ENCODE measurements around the gene PRRG4. TPM values are rescaled to one million over a fixed set of nuclear protein-coding genes. Genes with fewer than 3 reads are reported as not detected.
A peak's percentile ranks its signal among the peaks of the same experiment; 100 is the strongest.

PRRG4 gene
- total RNA-seq, 1 donor from 2014 or later: 0.33 TPM

DNA sequence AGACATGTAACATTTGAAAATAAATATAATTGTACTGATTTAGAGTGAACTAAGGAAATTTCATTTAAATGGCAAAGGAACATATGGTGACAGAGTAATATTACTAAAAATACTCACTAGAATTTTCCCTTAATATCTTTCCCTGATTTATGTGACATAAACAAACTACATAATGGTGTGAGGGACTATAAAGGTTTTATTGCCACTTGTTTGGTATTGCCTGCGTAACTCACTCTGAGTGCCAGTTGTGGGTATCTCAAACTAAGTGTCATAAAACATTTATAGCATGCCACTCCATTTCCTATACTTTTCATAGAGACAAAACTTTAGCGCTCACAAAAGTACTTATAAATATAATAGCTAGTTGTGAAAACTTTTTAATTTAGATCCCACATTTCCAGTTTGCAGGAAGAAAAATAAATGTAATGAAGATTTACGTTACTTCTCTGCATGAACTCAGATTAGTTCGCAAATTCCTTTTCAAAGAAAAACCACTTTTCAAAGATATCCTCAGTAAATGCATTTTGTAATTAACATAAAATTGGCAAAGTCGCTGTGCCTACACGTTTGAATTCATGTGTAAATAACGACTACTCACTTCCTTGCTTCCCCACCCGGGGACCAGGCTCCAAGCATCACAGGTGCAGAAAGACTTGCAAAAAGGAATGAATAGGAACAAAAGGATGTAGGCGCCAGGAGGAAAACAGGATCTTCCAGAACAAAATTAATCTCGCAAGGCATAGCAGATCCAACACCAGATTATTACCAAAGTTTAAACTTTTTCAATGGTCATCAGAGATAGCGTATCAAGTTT, 61.3 kb downstream of the PRRG4 start:
- Histone ChIP-seq H3K27ac (replicated peaks) (no peak overlapping the region), H3K4me3 (no peak overlapping the region), H3K4me1 (peaks cover 41% of the 10 kb centered on the region), H3K27me3 (ENCODE audit: low read depth) (no peaks in the 10 kb centered on the region), H3K9me3 (replicated peaks) (no peaks in the 10 kb centered on the region), H3K36me3 (no peaks in the 10 kb centered on the region)
- TF ChIP-seq CTCF (IDR thresholded peaks at IDR 0.05; ENCODE audit: borderline replicate concordance): no peak
- intact Hi-C loops (cut with micrococcal nuclease): loop anchor here (10.0 kb wide), 1 partner anchor 306 kb away; the partner anchor contains the start of gene EIF3M
- DNase-seq: no peak

- DNase-seq: no peak
- Histone ChIP-seq H3K27me3 (ENCODE audit: low read depth) (no peaks in the 10 kb centered on the region), H3K4me1 (peaks cover 41% of the 10 kb centered on the region), H3K27ac (replicated peaks) (peak overlapping the region; percentile 97), H3K9me3 (replicated peaks) (no peaks in the 10 kb centered on the region), H3K4me3 (peak overlapping the region; percentile 96), H3K36me3 (no peaks in the 10 kb centered on the region)
- intact Hi-C loops (cut with micrococcal nuclease): loop anchor here (10.0 kb wide), 1 partner anchor 307 kb away; the partner anchor contains the start of gene EIF3M
- no peak for TF ChIP-seq CTCF (IDR thresholded peaks at IDR 0.05; ENCODE audit: borderline replicate concordance)
Observed at GRCh38 chr11:32891657-32892354, 62.1 kb downstream of the PRRG4 start.

GRCh38 chr11:32892355-32893092, 62.8 kb downstream of the PRRG4 start, which contains the start of gene QSER1:
Gene QSER1 (plus strand): TSS chr11:32892811. CDS start chr11:32893126, 315 bp downstream.
- H3K4me1 ChIP-seq: peaks cover 41% of the 10 kb centered on the region
- intact Hi-C loops (cut with micrococcal nuclease): loop anchor here (10.0 kb wide), 1 partner anchor 308 kb away; the partner anchor contains the start of gene EIF3M
- H3K9me3 ChIP-seq (replicated peaks): no peaks in the 10 kb centered on the region
- peak within 1 kb of the TSS; percentile 96 for H3K4me3 ChIP-seq
- TF ChIP-seq CTCF (IDR thresholded peaks at IDR 0.05; ENCODE audit: borderline replicate concordance): no peak
- peak within 1 kb of the TSS; percentile 97 for H3K27ac ChIP-seq (replicated peaks)
- DNase-seq: peak; percentile 81
- H3K36me3 ChIP-seq: no peaks in the 10 kb centered on the region
- no peaks in the 10 kb centered on the region for H3K27me3 ChIP-seq (ENCODE audit: low read depth)

DNA sequence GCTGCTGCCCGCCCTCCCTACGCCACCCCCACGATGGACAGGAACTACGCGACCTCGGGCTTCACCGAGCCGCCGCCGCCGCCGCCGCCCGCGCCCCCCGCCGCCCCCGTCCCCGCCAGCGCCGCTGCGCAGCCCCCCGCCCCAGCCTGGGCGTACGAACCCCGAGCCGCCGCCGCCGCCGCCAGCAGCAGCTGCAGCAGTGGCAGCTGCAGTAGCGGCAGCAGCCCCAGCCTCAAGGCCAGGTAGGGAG, 63.3 kb downstream of the PRRG4 start:
- Histone ChIP-seq H3K4me1 (peaks cover 41% of the 10 kb centered on the region), H3K27me3 (ENCODE audit: low read depth) (no peaks in the 10 kb centered on the region), H3K9me3 (replicated peaks) (no peaks in the 10 kb centered on the region), H3K4me3 (peak overlapping the region; percentile 96), H3K27ac (replicated peaks) (peak overlapping the region; percentile 97), H3K36me3 (no peaks in the 10 kb centered on the region)
- no peak for DNase-seq
- intact Hi-C loops (cut with micrococcal nuclease): loop anchor here (10.0 kb wide), 1 partner anchor 308 kb away; the partner anchor contains the start of gene EIF3M
- no peak for TF ChIP-seq CTCF (IDR thresholded peaks at IDR 0.05; ENCODE audit: borderline replicate concordance)
